Hindlimb muscle (tissue), 1 donor: ENCODE measurements around the gene C1GALT1. TPM values are rescaled to one million over a fixed set of nuclear protein-coding genes. Genes with fewer than 3 reads are reported as not detected.

Experiments used
- DNase-seq: peaks from one replicate; pipeline ENCODE4 v3.0.0-alpha.2; 2013
- polyA plus RNA-seq: library from polyadenylated mRNA; unstranded; fragments of 120-200 nt; gene quantifications from one replicate; pipeline ENCODE4 v1.2.1, GENCODE V29; 2013; ENCODE audit not compliant: insufficient read length

C1GALT1 gene
- polyA plus RNA-seq, 1 donor, result 17.5 TPM

DNA sequence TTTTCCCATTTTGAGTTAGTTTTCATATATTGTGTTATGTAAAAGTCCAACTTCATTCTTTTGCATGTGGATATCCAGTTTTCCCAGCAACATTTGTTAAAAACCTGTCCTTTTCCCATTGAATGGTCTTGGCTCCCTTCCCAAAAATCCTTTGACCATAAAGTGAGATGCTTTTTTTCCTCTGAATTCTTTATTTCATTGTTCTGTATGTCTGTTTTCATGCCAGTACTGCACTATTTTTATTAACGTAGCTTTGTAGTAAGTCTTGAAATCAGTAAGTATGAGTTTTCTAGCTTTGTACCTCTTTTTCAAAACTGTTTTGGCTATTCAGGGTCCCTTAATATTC lies 20.0 kb downstream of the C1GALT1 start:
- DNase-seq, result no peak

DNA sequence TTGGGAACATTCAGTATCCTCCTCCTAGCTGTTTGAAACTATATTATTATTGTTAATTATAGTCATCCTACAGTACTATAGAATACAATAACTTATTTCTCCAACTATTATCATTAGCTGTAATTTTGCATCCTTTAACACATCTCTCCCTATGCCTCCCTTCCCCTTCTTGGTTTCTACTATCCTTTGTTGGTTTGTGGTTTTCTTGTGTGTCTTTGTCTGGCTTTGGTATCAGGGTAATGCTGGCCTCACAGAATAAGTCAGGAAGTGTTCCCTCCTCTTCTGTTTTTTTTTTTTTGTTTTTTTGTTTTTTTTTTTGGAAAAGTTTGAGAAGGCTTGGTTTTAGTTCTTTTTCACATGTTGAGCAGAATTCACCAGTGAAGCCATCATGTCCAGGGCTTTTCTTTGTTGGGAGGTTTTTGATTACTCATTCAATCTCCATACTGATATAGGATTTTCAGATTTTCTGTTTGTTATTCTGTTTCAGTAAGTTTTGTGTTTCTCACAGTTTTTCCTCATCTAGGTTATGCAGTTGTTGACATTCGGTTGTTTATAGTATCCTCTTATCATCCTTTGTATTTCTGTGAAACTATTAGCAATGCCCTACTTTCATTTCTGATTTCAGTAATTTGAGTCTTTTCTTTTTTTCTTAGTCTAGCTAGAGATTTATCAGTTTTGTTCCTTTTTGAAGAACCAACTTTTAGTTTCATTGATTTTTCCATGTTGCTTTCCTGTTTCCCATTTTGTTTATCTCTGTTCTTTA lies 21.6 kb downstream of the C1GALT1 start:
- DNase-seq, result no peak

GRCh38 chr7:7207876-7208275 lies 25.5 kb downstream of the C1GALT1 start:
- DNase-seq, result no peak

DNA sequence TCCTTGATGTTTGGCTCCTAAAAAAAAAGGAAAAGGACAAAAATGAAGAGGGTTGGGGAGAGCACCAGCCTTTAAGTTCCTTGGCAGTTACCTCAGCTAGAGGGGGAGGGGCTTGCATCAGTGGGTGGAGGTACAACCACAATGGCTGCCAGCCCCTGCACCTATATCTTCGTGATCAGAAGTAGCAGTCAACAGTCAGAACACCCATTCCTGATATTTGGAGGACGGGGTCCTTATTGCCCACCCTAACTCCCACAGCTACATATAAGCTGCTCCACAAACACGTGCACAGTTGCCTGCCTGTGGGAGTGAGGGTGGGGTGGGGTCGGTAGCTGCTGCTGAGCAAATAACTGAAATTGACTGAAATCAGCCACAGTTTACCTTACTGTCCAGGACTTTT lies 26.2 kb downstream of the C1GALT1 start:
- no peak for DNase-seq

DNA sequence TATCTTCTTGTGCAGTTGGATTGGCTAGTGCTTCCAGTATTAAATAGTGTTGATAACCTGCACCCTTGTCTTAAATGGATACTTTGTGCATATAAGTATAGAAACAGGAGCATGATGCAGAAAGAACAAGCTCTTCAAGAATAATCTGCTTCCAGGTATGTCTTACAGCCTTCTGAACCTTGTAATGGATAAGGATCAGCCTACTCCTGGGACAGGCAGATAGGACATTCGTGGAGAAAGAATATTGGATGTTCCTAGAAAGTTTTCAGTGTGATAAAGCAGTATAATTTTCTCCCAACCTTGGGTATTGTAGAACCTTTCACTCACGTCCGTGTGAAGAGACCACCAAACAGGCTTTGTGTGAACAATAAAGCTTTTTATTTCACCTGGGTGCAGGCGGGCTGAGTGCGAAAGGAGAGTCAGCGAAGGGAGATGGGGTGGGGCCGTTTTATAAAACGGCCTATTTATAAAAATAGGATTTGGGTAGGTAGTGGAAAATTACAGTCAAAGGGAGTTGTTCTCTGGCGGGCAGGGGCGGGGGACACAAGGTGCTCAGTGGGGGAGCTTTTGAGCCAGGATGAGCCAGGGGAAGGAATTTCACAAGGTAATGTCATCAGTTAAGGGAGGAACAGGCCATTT lies 27.2 kb downstream of the C1GALT1 start:
- DNase-seq, result no peak

DNA sequence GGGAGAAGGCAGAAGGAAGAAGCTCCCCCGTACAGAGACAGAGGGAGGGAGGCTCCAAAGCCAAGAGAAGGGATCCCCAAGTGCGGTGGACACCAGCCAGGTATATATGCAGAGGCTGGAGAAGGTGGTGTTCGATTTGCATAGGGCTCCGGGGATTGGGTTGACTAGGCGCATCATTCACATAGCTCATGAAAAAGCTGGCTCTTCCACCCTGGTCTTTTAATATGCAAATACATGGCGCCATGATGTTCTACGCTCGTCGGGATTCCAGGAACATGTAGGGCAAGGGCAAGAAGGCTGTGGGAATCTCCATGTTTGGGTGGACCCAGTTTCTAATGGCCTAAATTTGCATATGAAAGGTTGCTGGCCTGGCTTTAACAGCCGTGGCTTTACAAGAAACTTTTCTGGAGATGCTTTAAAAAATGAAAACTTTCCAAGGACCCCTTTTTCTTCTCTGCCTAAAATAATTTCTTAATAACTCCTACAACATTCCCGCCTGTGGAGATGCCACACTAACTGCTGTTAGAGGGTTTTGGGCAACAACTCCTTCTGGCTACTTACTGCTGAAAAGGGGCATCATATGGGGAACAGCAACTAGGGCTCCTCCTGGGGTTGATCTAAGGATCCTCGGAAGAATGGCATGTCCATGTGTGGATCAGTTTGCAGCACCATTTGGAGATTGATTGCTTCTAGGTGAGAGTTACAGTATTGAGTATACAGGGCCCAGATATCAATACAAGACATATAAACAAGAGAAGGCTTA lies 28.3 kb downstream of the C1GALT1 start:
- DNase-seq, result no peak

DNA sequence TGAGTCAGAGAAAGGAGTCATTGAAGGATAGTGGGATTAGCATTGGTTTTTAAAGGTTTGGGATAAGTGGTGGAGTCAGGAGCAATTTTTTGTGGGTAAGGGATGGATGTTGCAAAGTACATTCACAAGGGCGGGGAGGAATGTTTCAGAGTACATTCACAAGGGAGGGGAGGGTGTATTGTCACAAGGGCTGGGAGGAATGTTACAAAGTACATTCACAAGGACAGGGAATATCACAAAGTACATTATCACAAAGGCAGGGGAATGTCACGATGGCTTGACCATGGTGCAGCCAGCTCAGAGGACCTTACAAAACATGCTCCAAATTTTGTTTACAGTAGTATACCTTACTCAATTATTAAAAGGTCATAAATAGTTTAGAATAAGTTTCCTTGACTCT lies 30.3 kb downstream of the C1GALT1 start:
- DNase-seq, result no peak

GRCh38 chr7:7214398-7215347 lies 32.3 kb downstream of the C1GALT1 start:
- no peak for DNase-seq

GRCh38 chr7:7216279-7216678 lies 33.9 kb downstream of the C1GALT1 start:
- no peak for DNase-seq

GRCh38 chr7:7219216-7219615 lies 36.9 kb downstream of the C1GALT1 start:
- DNase-seq, result no peak

- no peak for DNase-seq
Observed at GRCh38 chr7:7220821-7221220, 38.5 kb downstream of the C1GALT1 start.

- no peak for DNase-seq
Observed at GRCh38 chr7:7221599-7222038, 39.3 kb downstream of the C1GALT1 start.

DNA sequence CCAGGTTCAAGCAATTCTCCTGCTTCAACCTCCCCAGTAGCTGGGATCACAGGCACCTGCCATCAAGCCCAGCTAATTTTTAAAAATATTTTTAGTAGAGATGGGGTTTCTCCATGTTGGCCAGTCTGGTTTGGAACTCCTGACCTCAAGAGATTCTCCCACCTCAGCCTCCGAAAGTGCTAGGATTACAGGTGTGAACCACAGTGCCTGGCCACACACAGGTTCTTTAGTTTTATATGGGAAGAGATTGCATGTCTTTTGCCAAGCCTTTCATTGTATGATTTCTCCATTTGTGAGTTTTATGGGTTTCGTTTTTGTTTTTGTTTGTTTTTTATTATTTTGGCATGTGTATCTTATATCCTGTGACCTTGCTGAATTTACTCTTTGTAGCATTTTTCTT lies 40.9 kb downstream of the C1GALT1 start:
- no peak for DNase-seq

GRCh38 chr7:7226407-7226806 lies 44.1 kb downstream of the C1GALT1 start:
- no peak for DNase-seq

DNA sequence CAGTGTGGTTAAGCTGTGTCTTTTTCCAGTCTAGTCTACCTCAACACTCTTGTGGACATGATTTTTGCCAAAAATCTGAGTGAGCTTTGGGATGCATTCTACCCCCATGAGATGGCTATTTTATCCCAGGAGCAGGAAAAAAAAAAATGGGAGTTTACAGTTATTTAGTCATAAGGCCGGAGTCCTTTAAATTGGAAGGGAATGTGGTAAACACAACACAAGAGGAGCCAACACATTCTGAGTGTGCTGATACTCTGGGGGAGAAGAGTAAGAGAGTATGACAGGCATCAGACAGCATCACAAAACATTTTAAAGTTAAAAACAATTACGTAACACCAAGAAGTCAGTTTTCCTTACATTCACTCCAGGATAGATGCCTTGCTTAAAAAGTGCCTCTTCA lies 46.1 kb downstream of the C1GALT1 start:
- DNase-seq, result no peak

DNA sequence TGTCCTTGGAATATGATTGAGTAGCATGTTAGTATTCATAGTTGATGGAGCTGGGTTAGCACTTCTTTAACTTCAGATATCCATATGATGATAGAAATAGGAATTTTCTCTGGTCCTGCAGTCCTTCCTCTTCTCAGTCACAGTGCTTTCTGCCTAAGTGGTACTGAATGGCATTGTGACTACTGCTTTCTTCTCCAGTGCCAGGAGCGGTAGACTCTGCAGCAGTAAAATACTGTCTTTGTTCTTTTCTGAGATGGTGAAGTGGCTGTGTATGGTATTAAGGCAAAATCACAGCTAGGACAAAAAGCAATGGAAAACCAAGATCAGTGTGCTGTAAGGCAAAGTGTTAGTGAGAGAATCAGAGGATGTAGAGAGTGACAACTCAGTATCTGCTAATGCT lies 46.6 kb downstream of the C1GALT1 start:
- DNase-seq, result no peak

DNA sequence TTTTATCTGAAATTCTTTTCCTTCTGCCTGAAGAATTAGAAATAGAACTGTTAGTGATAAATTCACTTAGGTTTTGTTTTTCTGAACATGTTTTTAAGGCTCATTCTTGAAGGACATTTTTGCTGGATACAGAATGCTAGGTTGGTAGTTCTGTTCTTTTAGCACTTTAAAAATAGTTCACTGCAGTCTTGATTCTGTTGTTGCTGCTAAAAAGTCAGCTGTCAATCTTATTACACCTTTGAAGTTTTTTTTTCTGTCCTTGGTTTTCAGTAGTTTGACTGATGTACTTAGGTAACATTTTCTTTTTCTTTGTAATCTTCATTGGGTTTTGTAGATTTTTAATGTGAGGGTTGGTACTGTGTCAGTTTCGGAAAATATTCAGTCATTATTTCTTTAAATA lies 48.7 kb downstream of the C1GALT1 start:
- no peak for DNase-seq

DNA sequence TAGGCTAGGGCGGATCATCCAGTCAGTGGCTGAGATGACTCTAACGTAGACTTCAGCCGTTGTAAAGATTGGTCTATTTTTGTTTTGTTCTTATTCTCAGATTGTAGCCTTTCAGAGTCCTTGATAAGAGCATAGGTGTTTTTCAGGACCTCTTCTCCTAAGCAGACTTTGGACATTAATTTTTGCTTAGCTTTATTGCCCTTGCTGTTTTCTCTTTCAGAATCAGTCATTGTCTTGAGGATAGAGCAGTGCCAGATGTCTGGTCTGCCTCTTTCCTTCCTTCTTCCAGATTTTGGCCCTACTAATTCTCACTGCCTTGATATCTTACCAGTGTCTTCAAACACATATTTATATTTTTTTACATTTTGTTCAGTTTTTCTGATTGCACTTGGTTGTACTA lies 49.5 kb downstream of the C1GALT1 start:
- no peak for DNase-seq

- DNase-seq, result no peak
Observed at GRCh38 chr7:7235347-7235746, 53.0 kb downstream of the C1GALT1 start.

GRCh38 chr7:7236041-7236440 lies 53.7 kb downstream of the C1GALT1 start:
- DNase-seq, result no peak

DNA sequence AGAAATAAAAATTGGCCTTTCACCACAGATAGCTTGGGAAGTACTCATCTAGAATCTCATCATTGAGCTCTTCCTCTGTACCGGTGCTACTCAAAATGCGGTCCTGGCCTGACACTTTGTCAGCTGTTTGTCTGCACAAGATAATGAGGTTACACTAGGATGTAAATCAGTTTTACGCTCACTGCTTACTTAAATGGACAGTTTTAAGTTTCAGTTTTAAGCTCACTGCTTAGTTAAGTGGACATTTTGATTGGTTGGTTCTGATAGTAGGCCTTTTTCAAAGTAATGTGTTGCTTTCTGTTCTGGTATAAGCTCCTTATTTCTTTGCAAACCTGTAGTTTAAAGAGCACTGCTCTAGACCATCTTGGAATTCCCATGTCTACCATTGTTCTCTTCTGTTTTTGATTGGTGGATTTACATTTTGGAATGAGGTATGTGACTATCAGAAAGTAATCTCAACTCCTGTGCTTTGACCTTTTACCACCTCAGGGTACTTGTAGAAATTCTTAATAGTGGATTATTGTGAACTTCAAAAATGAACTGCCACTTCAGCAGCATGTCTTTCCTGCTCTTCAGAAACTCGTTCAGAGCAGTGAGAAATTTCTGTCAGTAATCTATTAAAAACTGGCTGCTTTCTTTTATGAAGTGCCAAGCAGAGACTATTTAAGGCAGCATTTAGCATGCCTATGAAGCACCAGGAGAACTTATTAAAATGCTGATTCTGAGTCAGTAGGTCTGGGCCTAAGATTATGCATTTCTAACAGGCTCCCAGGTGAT lies 55.0 kb downstream of the C1GALT1 start:
- no peak for DNase-seq

DNA sequence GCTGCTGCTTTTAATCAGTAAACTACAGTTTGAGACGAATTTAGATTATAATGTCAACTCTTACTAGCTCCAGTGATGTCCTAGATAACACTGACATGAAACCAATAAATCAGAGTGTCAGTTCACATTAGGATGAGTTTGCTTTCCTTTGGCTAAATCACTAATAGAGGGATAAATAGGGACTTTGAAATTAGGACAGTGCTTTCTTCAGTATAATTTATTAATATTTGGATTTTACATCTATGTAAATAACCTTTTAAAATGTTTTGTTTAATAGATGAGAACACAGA lies 55.6 kb downstream of the C1GALT1 start:
- no peak for DNase-seq
